Neuronal stem cell (in vitro differentiated cells): ENCODE measurements around the gene ARMC3.
A peak's percentile ranks its signal among the peaks of the same experiment; 100 is the strongest.

Experiments
- DNase-seq: peaks from one replicate; pipeline ENCODE4 v3.0.0-alpha.2; 2013; ENCODE audit warnings: low spot score
- H2AFZ ChIP-seq: one replicate; pipeline ENCODE4 v1.6.1; 2013; ENCODE audit warnings: mild to moderate bottlenecking, low read length, inconsistent platforms
- H2AK5ac ChIP-seq: 2 replicates; pipeline ENCODE4 v1.6.1; 2013; ENCODE audit warnings: low read depth, mild to moderate bottlenecking, inconsistent platforms, low read length, moderate library complexity, mixed read lengths
- H2BK120ac ChIP-seq: 2 replicates; pipeline ENCODE4 v1.6.1; 2013; ENCODE audit warnings: low read depth, mild to moderate bottlenecking, inconsistent platforms, low read length, moderate library complexity, mixed read lengths
- H2BK12ac ChIP-seq: one replicate; pipeline ENCODE4 v1.6.1; 2013; ENCODE audit warnings: low read length, inconsistent platforms
- H2BK15ac ChIP-seq: 2 replicates; pipeline ENCODE4 v1.6.1; 2013; ENCODE audit warnings: mild to moderate bottlenecking, low read length, inconsistent platforms, mixed read lengths
- H2BK5ac ChIP-seq: one replicate; pipeline ENCODE4 v1.6.1; 2013; ENCODE audit warnings: inconsistent platforms, mild to moderate bottlenecking, low read length, moderate library complexity
- H3K14ac ChIP-seq: one replicate; pipeline ENCODE4 v1.6.1; 2013; ENCODE audit warnings: low read length, inconsistent platforms
- H3K18ac ChIP-seq: 2 replicates; pipeline ENCODE4 v1.6.1; 2013; ENCODE audit warnings: low read length, inconsistent platforms
- H3K23ac ChIP-seq: 2 replicates; pipeline ENCODE4 v1.6.1; 2013; ENCODE audit warnings: low read depth, mild to moderate bottlenecking, mixed read lengths, low read length, inconsistent platforms; ENCODE audit not compliant: poor library complexity
- H3K27ac ChIP-seq: replicated peaks from 3 replicates; pipeline ENCODE4 v1.5.1; 2013; ENCODE audit warnings: low read length, inconsistent platforms
- H3K27me3 ChIP-seq, 3 experiments: 2 replicates each; pipeline ENCODE4 v1.6.1; 2013; ENCODE audit warnings: low read length in 3 of 3, mild to moderate bottlenecking in 2 of 3, inconsistent platforms in 1 of 3, low read depth in 1 of 3, mixed read lengths in 1 of 3, moderate library complexity in 1 of 3; ENCODE audit not compliant: control insufficient read depth in 3 of 3, insufficient read depth in 3 of 3
- H3K36me3 ChIP-seq, 2 donors: replicated peaks in 1 of 2; 2 replicates each; pipeline ENCODE4 v1.6.1; 2013; ENCODE audit warnings: low read length in 2 of 2; ENCODE audit not compliant: control insufficient read depth in 2 of 2, insufficient read depth in 2 of 2
- H3K4ac ChIP-seq: 2 replicates; pipeline ENCODE4 v1.6.1; 2013; ENCODE audit warnings: inconsistent platforms, mild to moderate bottlenecking, low read length, moderate library complexity
- H3K4me1 ChIP-seq, 2 donors: 1 replicate in 1 of 2; 2 replicates in 1 of 2; pipeline ENCODE4 v1.6.1; 2013; ENCODE audit warnings: low read length in 2 of 2, low read depth in 1 of 2; ENCODE audit not compliant: control insufficient read depth in 2 of 2, insufficient read depth in 1 of 2
- H3K4me2 ChIP-seq: one replicate; pipeline ENCODE4 v1.6.1; 2013; ENCODE audit warnings: mild to moderate bottlenecking, low read length, inconsistent platforms; ENCODE audit not compliant: insufficient read depth, poor library complexity, severe bottlenecking
- H3K4me3 ChIP-seq, 2 donors: 2 replicates each; pipeline ENCODE4 v1.5.1; 2013; ENCODE audit warnings: low read length in 2 of 2, mild to moderate bottlenecking in 2 of 2, inconsistent platforms in 1 of 2, moderate library complexity in 1 of 2
- H3K79me1 ChIP-seq: one replicate; pipeline ENCODE4 v1.6.1; 2013; ENCODE audit warnings: low read depth, mild to moderate bottlenecking, inconsistent platforms, low read length, moderate library complexity
- H3K9ac ChIP-seq: one replicate; pipeline ENCODE4 v1.6.1; 2013; ENCODE audit warnings: mild to moderate bottlenecking, low read depth, low read length, inconsistent platforms; ENCODE audit not compliant: poor library complexity
- H3K9me3 ChIP-seq, 2 donors: replicated peaks in 1 of 2; 2 replicates each; pipeline versions ENCODE3 to v1.6.1; 2013; ENCODE audit warnings: low read length in 2 of 2, mild to moderate bottlenecking in 2 of 2, inconsistent platforms in 1 of 2, low read depth in 1 of 2, mixed read lengths in 1 of 2, moderate library complexity in 1 of 2; ENCODE audit not compliant: control insufficient read depth in 2 of 2, insufficient read depth in 1 of 2
- H4K8ac ChIP-seq: one replicate; pipeline ENCODE4 v1.6.1; 2013; ENCODE audit warnings: low read depth, mild to moderate bottlenecking, inconsistent platforms, low read length, moderate library complexity
- H4K91ac ChIP-seq: one replicate; pipeline ENCODE4 v1.6.1; 2013; ENCODE audit warnings: low read length, low read depth, mild to moderate bottlenecking, inconsistent platforms; ENCODE audit not compliant: poor library complexity
- WGBS, 2 donors: extraction: QIAGEN DNeasy Blood & Tissue Kit; methylation state at CpG; one replicate each; pipeline ENCODE4 v1.1.7; 2013; ENCODE audit warnings: missing lambda C conversion rate in 2 of 2, mixed read lengths in 1 of 2; ENCODE audit not compliant: insufficient read length in 2 of 2, insufficient replicate concordance in 1 of 2; ENCODE audit errors: extremely low coverage in 2 of 2; 5-methylcytosine and 5-hydroxymethylcytosine counted together

ARMC3 gene

DNA sequence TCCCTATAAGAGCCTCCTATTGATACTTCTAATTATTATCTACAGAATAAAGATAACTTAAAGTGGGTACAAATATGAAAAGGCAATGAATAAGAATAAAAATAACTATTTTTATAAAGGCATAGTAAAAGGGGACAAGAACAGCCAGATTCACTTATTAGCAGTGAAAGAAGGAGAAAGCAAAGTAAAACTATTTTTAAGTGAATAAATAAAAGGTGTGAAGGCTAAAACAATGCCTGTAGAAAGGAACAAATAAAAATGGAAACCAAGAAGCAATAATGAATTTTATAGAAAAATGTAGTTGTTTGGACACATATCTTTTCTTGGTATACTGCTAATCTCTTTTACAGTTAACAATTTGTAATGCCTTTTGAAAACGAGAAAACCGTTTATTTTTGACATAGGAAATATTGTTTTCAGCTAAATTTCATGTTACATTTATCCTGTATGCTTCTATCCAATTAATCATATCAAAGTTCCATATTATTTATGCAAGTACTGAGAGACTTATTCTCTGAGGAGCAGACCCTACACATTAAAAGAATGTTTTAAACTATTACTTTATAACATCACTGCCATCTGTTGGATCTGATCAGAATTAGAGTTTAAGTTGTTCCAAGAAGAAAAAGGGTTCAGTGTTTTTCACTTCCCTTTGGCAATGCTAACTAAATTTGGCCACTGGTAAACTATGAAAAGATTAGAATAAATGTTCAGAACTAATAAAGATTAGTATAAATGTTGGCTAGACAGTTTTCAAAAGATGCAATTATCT lies 59.1 kb downstream of the ARMC3 start:
- H2AFZ ChIP-seq, result no peak overlapping the region
- peaks cover 0 to 3% (median 0%) of the 10 kb centered on the region in 3 experiments for H3K27me3 ChIP-seq
- H2BK15ac ChIP-seq, result no peak overlapping the region
- no peaks in the 10 kb centered on the region for H3K9me3 ChIP-seq
- no peak for DNase-seq
- H3K14ac ChIP-seq, result no peak overlapping the region
- H2BK120ac ChIP-seq, result no peak overlapping the region
- H3K27ac ChIP-seq, result no peak overlapping the region
- no peak overlapping the region for H3K9ac ChIP-seq
- H3K36me3 ChIP-seq, result no peaks in the 10 kb centered on the region
- no peaks in the 10 kb centered on the region for H3K4me1 ChIP-seq
- no peak overlapping the region for H2AK5ac ChIP-seq
- H3K23ac ChIP-seq, result no peak overlapping the region
- no peak overlapping the region for H2BK12ac ChIP-seq
- H3K79me1 ChIP-seq, result no peaks in the 10 kb centered on the region
- H2BK5ac ChIP-seq, result no peak overlapping the region
- no CpG with 5 or more reads among the region's 2 CpGs for WGBS, 2 donors
- H4K8ac ChIP-seq, result no peak overlapping the region
- no peak overlapping the region for H3K4ac ChIP-seq
- H3K4me2 ChIP-seq, result no peak overlapping the region
- H3K18ac ChIP-seq, result no peak overlapping the region
- no peak overlapping the region for H3K4me3 ChIP-seq
- no peak overlapping the region for H4K91ac ChIP-seq

DNA sequence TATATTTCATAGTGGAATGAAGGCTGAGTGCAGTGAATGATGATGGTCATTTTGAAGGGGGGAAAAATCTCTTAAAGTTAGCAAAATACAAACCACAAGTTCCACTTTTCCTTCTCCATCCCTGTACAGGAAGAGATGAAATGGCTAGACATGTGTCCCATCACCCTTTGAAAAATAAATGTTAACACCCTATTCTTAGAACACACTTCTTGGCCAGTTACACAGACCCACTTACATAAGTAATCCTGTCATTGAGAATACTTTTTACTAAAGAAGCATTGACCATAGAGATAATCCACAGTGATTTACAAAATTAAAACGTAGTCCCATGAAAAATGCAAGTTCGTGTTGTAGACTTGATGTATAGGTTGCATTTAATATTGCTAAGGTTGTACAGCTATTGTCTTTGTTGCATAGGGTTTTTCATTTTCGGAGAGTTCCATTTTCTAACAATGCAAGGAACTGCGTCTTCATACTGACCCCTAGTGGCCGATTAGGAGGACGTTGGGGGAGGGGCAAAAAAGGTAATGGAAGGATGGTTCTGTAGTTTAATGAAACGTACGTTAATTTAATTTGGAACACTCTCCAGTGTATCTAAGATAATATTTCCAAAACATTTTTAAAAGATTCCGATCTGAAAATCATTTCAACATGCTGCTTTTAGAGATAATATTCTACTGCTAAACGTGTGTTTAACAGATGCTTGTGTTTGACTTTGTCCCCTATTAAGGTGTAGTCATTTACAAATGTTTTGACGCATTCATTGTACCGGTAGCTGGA lies 60.9 kb downstream of the ARMC3 start:
- H2BK120ac ChIP-seq, result no peak overlapping the region
- H3K9ac ChIP-seq, result no peak overlapping the region
- no peaks in the 10 kb centered on the region for H3K9me3 ChIP-seq
- peaks cover 0 to 9% (median 0%) of the 10 kb centered on the region in 3 experiments for H3K27me3 ChIP-seq
- H2BK15ac ChIP-seq, result no peak overlapping the region
- DNase-seq, result peak; percentile 60
- no peak overlapping the region for H3K4me2 ChIP-seq
- H3K4ac ChIP-seq, result no peak overlapping the region
- peak overlapping the region; percentile 19 for H2AFZ ChIP-seq
- H2BK12ac ChIP-seq, result no peak overlapping the region
- H3K18ac ChIP-seq, result no peak overlapping the region
- H3K4me3 ChIP-seq, result no peak overlapping the region
- no peaks in the 10 kb centered on the region for H3K36me3 ChIP-seq
- no peak overlapping the region for H3K27ac ChIP-seq
- no peak overlapping the region for H2AK5ac ChIP-seq
- H4K91ac ChIP-seq, result no peak overlapping the region
- no peaks in the 10 kb centered on the region for H3K4me1 ChIP-seq
- H4K8ac ChIP-seq, result no peak overlapping the region
- WGBS, 2 donors, result no CpG with 5 or more reads among the region's 12 CpGs
- no peak overlapping the region for H3K23ac ChIP-seq
- H2BK5ac ChIP-seq, result no peak overlapping the region
- H3K79me1 ChIP-seq, result no peaks in the 10 kb centered on the region
- H3K14ac ChIP-seq, result no peak overlapping the region

GRCh38 chr10:22990443-22990842 lies 62.6 kb downstream of the ARMC3 start:
- Histone ChIP-seq H3K9ac (no peak overlapping the region), H3K36me3 (no peaks in the 10 kb centered on the region), H3K79me1 (no peaks in the 10 kb centered on the region), H3K27ac (no peak overlapping the region), H4K8ac (no peak overlapping the region), H2BK12ac (no peak overlapping the region), H4K91ac (no peak overlapping the region), H3K14ac (no peak overlapping the region), H3K23ac (no peak overlapping the region), H2BK15ac (no peak overlapping the region), H2AFZ (no peak overlapping the region), H3K9me3 (no peaks in the 10 kb centered on the region), H3K4me1 (no peaks in the 10 kb centered on the region), H3K4me3 (no peak overlapping the region), H2BK120ac (no peak overlapping the region), H2AK5ac (no peak overlapping the region), H3K18ac (no peak overlapping the region), H2BK5ac (no peak overlapping the region), H3K4ac (no peak overlapping the region), H3K27me3 (peaks cover 0 to 9% (median 0%) of the 10 kb centered on the region in 3 experiments), H3K4me2 (no peak overlapping the region)
- no CpG with 5 or more reads among the region's 4 CpGs for WGBS, 2 donors
- DNase-seq, result no peak

- Histone ChIP-seq H3K23ac (no peak overlapping the region), H3K4ac (no peak overlapping the region), H2BK12ac (no peak overlapping the region), H2BK120ac (no peak overlapping the region), H3K18ac (no peak overlapping the region), H3K27ac (no peak overlapping the region), H4K91ac (no peak overlapping the region), H2BK15ac (no peak overlapping the region), H3K79me1 (no peaks in the 10 kb centered on the region), H2AFZ (no peak overlapping the region), H3K4me3 (no peak overlapping the region), H3K4me2 (no peak overlapping the region), H2AK5ac (no peak overlapping the region), H3K27me3 (peaks cover 0 to 9% (median 0%) of the 10 kb centered on the region in 3 experiments), H3K36me3 (no peaks in the 10 kb centered on the region), H4K8ac (no peak overlapping the region), H3K9me3 (no peaks in the 10 kb centered on the region), H3K14ac (no peak overlapping the region), H3K9ac (no peak overlapping the region), H3K4me1 (no peaks in the 10 kb centered on the region), H2BK5ac (no peak overlapping the region)
- no peak for DNase-seq
- no CpG with 5 or more reads among the region's 5 CpGs for WGBS, 2 donors
Measured at GRCh38 chr10:22992075-22992474, 64.2 kb downstream of the ARMC3 start.
